GM19467 (cell line): ENCODE data around the gene LRRC3C.
A peak's percentile ranks its signal among the peaks of the same experiment; 100 is the strongest.

ENCODE experiments used
- ATAC-seq: cut with Tn5 transposase; IDR thresholded peaks from one replicate; pipeline ENCODE4 v1.9.1; 2021; ENCODE audit warnings: mild to moderate bottlenecking, moderate library complexity; ENCODE audit not compliant: unreplicated experiment

The LRRC3C gene

GRCh38 chr17:39973496-39973895 is 46.0 kb downstream of the LRRC3C start:
- ATAC-seq = no peak

DNA sequence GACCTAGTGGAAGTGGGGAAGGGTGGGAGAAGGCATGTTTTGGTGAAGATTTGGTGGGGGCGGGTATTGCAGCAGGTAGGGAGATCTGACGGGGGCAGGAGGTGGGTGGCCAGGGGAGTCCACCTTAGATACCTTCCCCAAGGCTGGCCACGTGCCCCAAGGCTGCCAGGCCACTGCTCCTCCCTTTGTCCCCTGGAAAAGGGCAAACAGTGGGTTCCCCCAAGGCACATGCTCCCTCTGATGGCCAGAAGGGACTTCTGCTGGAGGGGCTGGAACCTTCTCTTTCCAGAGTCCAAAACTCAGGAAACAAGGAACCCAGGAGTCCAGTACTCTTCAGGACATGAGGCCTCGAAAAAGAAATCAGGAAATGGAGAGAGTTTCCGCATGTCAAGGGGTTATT is 46.9 kb downstream of the LRRC3C start:
- no peak for ATAC-seq

DNA sequence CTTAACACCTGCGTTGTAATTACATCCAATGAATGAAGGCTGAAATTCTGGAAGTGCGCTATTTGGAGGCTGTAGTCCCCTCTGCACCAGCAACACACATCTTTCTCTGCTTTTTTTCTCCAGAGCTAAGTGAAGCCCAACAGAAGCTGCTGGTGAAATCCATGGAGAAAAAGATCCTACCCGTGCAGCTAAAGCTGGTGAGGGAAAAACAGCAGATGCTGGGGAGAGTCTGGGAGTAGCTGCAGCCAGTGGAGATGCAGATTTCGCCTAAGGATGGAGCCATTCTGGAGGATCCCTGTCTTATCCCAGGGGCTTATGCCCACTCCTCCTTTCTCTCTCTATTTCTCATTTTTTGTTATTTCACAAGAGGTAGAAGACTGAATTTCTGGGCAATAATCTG is 48.3 kb downstream of the LRRC3C start:
- no peak for ATAC-seq

DNA sequence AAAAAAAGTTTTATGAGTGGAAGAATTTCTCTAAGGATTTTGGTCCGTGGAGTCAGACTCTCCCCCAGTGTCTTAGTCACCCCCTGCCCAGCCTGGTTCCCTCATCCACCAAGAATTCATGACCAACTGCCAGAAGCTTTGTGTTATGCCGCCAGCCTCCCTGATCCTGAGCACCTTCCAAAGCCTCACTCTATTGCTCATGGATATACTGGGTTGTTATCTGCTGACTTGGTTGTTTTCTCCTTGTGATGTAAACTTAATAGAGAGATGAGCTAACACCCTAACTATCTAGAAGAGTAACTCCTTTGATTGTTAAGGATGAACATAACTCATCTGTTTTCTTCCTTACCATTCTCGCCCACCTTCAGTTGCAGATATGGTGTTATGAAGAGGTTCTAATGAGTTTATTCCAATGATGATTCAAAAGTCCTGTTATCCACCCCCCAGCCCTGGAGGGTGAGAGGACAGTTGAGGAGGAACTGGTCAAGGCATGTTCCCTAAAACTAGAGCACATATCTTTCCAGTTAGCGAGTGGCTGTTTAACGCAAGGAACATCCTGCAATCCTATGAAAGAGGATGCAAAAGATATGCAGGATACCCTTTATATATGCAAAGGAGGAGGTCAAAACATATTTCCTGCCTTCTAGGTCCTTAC is 51.6 kb downstream of the LRRC3C start:
- no peak for ATAC-seq

DNA sequence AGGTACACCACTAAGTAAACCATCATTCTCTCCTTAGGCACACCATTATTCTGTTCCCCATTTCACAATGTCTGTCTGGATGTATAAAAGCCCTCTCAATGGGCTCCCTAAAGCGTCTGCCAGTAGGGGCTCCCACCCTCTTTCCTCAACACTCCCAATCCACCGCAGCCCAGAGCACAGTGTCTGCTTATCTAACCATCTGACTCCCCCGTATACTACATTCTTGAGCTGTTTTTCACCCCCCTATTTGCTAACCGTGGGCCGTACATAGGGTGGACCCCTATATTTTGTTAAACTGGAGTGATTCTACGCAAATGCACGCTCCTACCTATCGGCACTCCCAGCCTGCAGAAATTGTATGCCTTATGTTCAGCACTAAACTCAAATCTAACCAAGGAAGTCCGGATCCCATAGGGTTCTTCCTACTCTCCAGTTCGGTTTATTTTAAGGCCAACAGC is 52.4 kb downstream of the LRRC3C start:
- ATAC-seq = peak; percentile 13

DNA sequence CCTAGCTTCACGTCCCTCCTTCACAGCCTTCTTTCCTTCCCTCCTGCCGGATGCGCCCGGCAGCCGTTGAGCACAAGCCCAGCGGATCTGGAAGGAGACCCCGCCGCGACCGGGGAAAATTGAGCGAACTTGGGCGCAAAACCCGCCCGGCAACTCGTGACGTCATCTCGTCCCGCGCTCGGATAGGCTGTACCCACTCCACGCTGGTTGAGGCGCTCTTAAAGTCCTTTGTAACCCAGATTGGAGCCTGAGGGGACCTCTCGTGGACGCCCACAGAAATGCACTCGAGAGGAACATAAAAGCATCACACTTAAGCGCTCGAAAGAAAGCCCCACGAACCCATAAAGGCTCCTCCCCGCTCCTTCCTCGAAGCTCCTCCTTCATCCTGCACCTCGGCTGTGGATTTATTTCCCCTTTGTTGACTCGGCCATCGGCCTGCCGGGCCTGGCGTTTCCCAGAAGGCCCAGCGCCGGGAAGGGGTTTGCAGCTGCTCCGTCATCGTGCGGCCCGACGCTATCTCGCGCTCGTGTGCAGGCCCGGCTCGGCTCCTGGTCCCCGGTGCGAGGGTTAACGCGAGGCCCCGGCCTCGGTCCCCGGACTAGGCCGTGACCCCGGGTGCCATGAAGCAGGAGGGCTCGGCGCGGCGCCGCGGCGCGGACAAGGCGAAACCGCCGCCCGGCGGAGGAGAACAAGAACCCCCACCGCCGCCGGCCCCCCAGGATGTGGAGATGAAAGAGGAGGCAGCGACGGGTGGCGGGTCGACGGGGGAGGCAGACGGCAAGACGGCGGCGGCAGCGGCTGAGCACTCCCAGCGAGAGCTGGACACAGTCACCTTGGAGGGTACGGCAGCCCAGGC is 53.0 kb downstream of the LRRC3C start, which contains the start of gene PSMD3:
Gene PSMD3 (plus strand): TSS at position 457 of the 856 bp plus-strand sequence. CDS start 164 bp downstream, at position 621.
- ATAC-seq = peak; percentile 87

GRCh38 chr17:39981207-39981741 is 53.7 kb downstream of the LRRC3C start:
- ATAC-seq = no peak

GRCh38 chr17:39981766-39982375 is 54.3 kb downstream of the LRRC3C start:
- no peak for ATAC-seq

- no peak for ATAC-seq
Measured at GRCh38 chr17:39988206-39988810, 60.8 kb downstream of the LRRC3C start.

- no peak for ATAC-seq
Measured at GRCh38 chr17:39994448-39994847, 66.9 kb downstream of the LRRC3C start.
